H1 (cell line): ENCODE results near the gene GRIN2C. TPM values are rescaled to one million over a fixed set of nuclear protein-coding genes. Genes with fewer than 3 reads are reported as not detected.

Source experiments
- CTCF ChIA-PET: fragments of 300-600 bp; sonication (Branson Sonifier 250); formaldehyde crosslinking; loops from one replicate; lab custom pipeline; 2021; ENCODE audit not compliant: partially characterized antibody; lab: Charles Lee
- POLR2A ChIA-PET: fragments of 300-600 bp; sonication (Branson Sonifier 250); formaldehyde crosslinking; loops from one replicate; lab custom pipeline; 2021; ENCODE audit warnings: inconsistent platforms; ENCODE audit not compliant: partially characterized antibody; lab: Charles Lee
- DNase-seq, 2 experiments: peaks; one replicate each; pipeline versions ENCODE4 v3.0.0 to v3.0.0-alpha.2; 2010 to 2022; ENCODE audit warnings: low spot score in 2 of 2, low read depth in 1 of 2, mixed read lengths in 1 of 2
- FAIRE-seq: peaks from 2 replicates; lab custom pipeline; 2011; peaks lifted over from hg19 to GRCh38; lab: Jason Lieb, UNC
- H2AFZ ChIP-seq: 2 replicates; pipeline ENCODE4 v1.8.1; 2012; ENCODE audit warnings: low read length, inconsistent platforms
- H2AK5ac ChIP-seq: 2 replicates; pipeline ENCODE4 v1.6.1; 2013; ENCODE audit warnings: low read depth, low read length
- H2BK120ac ChIP-seq: replicated peaks from 2 replicates; pipeline ENCODE3; 2013; ENCODE audit warnings: low read depth, low read length, inconsistent platforms
- H2BK12ac ChIP-seq: 2 replicates; pipeline ENCODE4 v1.6.1; 2013; ENCODE audit warnings: low read depth, low read length
- H2BK15ac ChIP-seq: 2 replicates; pipeline ENCODE4 v1.6.1; 2013; ENCODE audit warnings: low read length
- H2BK20ac ChIP-seq: 2 replicates; pipeline ENCODE4 v1.6.1; 2013; ENCODE audit warnings: low read length
- H2BK5ac ChIP-seq: 2 replicates; pipeline ENCODE4 v1.6.1; 2013; ENCODE audit warnings: low read depth, low read length
- H3K14ac ChIP-seq: 2 replicates; pipeline ENCODE4 v1.6.1; 2013; ENCODE audit warnings: inconsistent platforms; ENCODE audit not compliant: insufficient read length
- H3K18ac ChIP-seq: 2 replicates; pipeline ENCODE4 v1.6.1; 2013; ENCODE audit warnings: low read length; ENCODE audit errors: extremely low read depth
- H3K23ac ChIP-seq: 2 replicates; pipeline ENCODE4 v1.6.1; 2013; ENCODE audit warnings: inconsistent platforms; ENCODE audit not compliant: insufficient read length
- H3K23me2 ChIP-seq: 2 replicates; pipeline ENCODE4 v1.6.1; 2013; ENCODE audit warnings: low read depth, low read length
- H3K27ac ChIP-seq: 2 replicates; pipeline ENCODE4 v1.6.1; 2011; ENCODE audit warnings: low read depth, low read length, inconsistent platforms
- H3K27me3 ChIP-seq, 4 experiments: replicated peaks in 1 of 4; 1 replicate in 1 of 4; 2 replicates in 3 of 4; pipeline versions ENCODE4 v1.6.1 to v1.8.1; 2011 to 2013; ENCODE audit warnings: low read length in 3 of 4, mild to moderate bottlenecking in 3 of 4, inconsistent platforms in 2 of 4, mixed read lengths in 2 of 4, moderate library complexity in 1 of 4; ENCODE audit not compliant: control insufficient read depth in 3 of 4, insufficient read depth in 3 of 4; ENCODE audit errors: extremely low read depth in 1 of 4
- H3K36me3 ChIP-seq, 4 experiments: 2 replicates each; pipeline versions ENCODE4 v1.6.1 to v1.8.1; 2011 to 2013; ENCODE audit warnings: mild to moderate bottlenecking in 4 of 4, low read length in 3 of 4, moderate library complexity in 2 of 4, control low read depth in 1 of 4, inconsistent platforms in 1 of 4; ENCODE audit not compliant: insufficient read depth in 4 of 4, control insufficient read depth in 2 of 4
- H3K4ac ChIP-seq: replicated peaks from 2 replicates; pipeline ENCODE3; 2013; ENCODE audit warnings: low read length, low read depth, mixed read lengths, inconsistent platforms; ENCODE audit not compliant: insufficient read length
- H3K4me1 ChIP-seq, 4 experiments: replicated peaks in 1 of 4; 1 replicate in 1 of 4; 2 replicates in 3 of 4; pipeline versions ENCODE4 v1.6.1 to v1.8.1; 2011 to 2013; ENCODE audit warnings: low read length in 3 of 4, inconsistent platforms in 2 of 4, mixed read lengths in 1 of 4; ENCODE audit not compliant: insufficient read depth in 4 of 4, control insufficient read depth in 3 of 4
- H3K4me2 ChIP-seq, 2 experiments: 2 replicates each; pipeline versions ENCODE4 v1.6.1 to v1.8.1; 2011 to 2013; ENCODE audit warnings: low read depth in 2 of 2, low read length in 2 of 2, control low read depth in 1 of 2, inconsistent platforms in 1 of 2, mild to moderate bottlenecking in 1 of 2; ENCODE audit not compliant: insufficient read depth in 1 of 2
- H3K4me3 ChIP-seq, 4 experiments: fragments of 200-600, 300-600 bp in 1 of 4; sonication (generic), shearing (Covaris generic), sonication (Bioruptor Twin) in 1 of 4; 2 replicates each; pipeline versions ENCODE4 v1.5.1 to v1.8.1; 2011 to 2016; ENCODE audit warnings: low read length in 4 of 4, low read depth in 3 of 4, control low read depth in 2 of 4, inconsistent platforms in 2 of 4, mild to moderate bottlenecking in 2 of 4, mixed read lengths in 1 of 4, moderate library complexity in 1 of 4; ENCODE audit not compliant: insufficient read depth in 2 of 4; ENCODE audit errors: extremely low read depth in 1 of 4
- H3K56ac ChIP-seq: replicated peaks from 2 replicates; pipeline ENCODE3; 2013; ENCODE audit warnings: low read depth, mild to moderate bottlenecking, mixed read lengths, low read length, inconsistent platforms; ENCODE audit not compliant: insufficient read length
- H3K79me1 ChIP-seq: 2 replicates; pipeline ENCODE4 v1.6.1; 2013; ENCODE audit warnings: low read depth, low read length, control low read depth
- H3K79me2 ChIP-seq, 2 experiments: 2 replicates each; pipeline versions ENCODE4 v1.6.1 to v1.8.1; 2012 to 2013; ENCODE audit warnings: low read length in 2 of 2, mild to moderate bottlenecking in 2 of 2, inconsistent platforms in 1 of 2; ENCODE audit not compliant: insufficient read depth in 2 of 2, control insufficient read depth in 1 of 2
- H3K9ac ChIP-seq, 4 experiments: replicated peaks in 1 of 4; 1 replicate in 1 of 4; 2 replicates in 3 of 4; pipeline versions ENCODE4 v1.6.1 to v1.8.1; 2011 to 2013; ENCODE audit warnings: low read depth in 3 of 4, low read length in 3 of 4, control low read depth in 2 of 4, mild to moderate bottlenecking in 2 of 4, moderate library complexity in 2 of 4, inconsistent platforms in 1 of 4; ENCODE audit errors: extremely low read depth in 1 of 4
- H3K9me3 ChIP-seq, 2 experiments: 2 replicates each; pipeline versions ENCODE4 v1.6.1 to v1.8.1; 2012 to 2013; ENCODE audit warnings: mild to moderate bottlenecking in 2 of 2, moderate library complexity in 2 of 2, control low read depth in 1 of 2, inconsistent platforms in 1 of 2, low read depth in 1 of 2, low read length in 1 of 2, mixed read lengths in 1 of 2; ENCODE audit not compliant: insufficient read depth in 2 of 2
- H4K20me1 ChIP-seq, 2 experiments: replicated peaks in 1 of 2; 2 replicates each; pipeline versions ENCODE3 to v1.8.1; 2011 to 2013; ENCODE audit warnings: inconsistent platforms in 2 of 2, low read length in 2 of 2, mild to moderate bottlenecking in 1 of 2; ENCODE audit not compliant: insufficient read depth in 2 of 2, control insufficient read depth in 1 of 2
- H4K5ac ChIP-seq: 2 replicates; pipeline ENCODE4 v1.6.1; 2013; ENCODE audit warnings: low read length, low read depth, mixed read lengths, inconsistent platforms; ENCODE audit not compliant: insufficient read length
- H4K8ac ChIP-seq: 2 replicates; pipeline ENCODE4 v1.8.0; 2013; ENCODE audit warnings: mild to moderate bottlenecking, moderate library complexity, low read length, inconsistent platforms; ENCODE audit not compliant: insufficient read depth; ENCODE audit errors: extremely low read depth
- H4K91ac ChIP-seq: replicated peaks from 2 replicates; pipeline ENCODE3; 2013; ENCODE audit warnings: low read length, mixed read lengths, inconsistent platforms; ENCODE audit not compliant: insufficient read length
- ATF3 ChIP-seq: IDR thresholded peaks from 2 replicates; pipeline ENCODE4 v1.6.1; 2011; ENCODE audit warnings: low read depth, mild to moderate bottlenecking, low read length; ENCODE audit not compliant: insufficient read depth
- BACH1 ChIP-seq: IDR thresholded peaks from 2 replicates; pipeline ENCODE4 v1.6.1; 2012; ENCODE audit warnings: low read length, improper control_type of control experiment
- BCL11A ChIP-seq, 2 experiments: IDR thresholded peaks; one replicate each; pipeline ENCODE4 v1.6.1; 2011; ENCODE audit warnings: low read depth in 2 of 2, low read length in 2 of 2, mild to moderate bottlenecking in 2 of 2
- CHD1 ChIP-seq: IDR thresholded peaks from 2 replicates; pipeline ENCODE4 v1.6.1; 2012; ENCODE audit warnings: low read depth, low read length, improper control_type of control experiment
- KDM1A ChIP-seq: fragments of 200-600, 300-600 bp; sonication (generic); IDR thresholded peaks from 2 replicates; pipeline ENCODE4 v1.7.1; 2016; ENCODE audit warnings: mild to moderate bottlenecking, low read length, borderline replicate concordance
- RFX5 ChIP-seq: IDR thresholded peaks from 2 replicates; pipeline ENCODE4 v1.6.1; 2011; ENCODE audit warnings: low read depth, low read length, improper control_type of control experiment, borderline replicate concordance
- SP4 ChIP-seq: IDR thresholded peaks from 2 replicates; pipeline ENCODE4 v1.6.1; 2012; ENCODE audit warnings: low read length, inconsistent platforms
- TAF1 ChIP-seq: IDR thresholded peaks from 2 replicates; pipeline ENCODE4 v1.6.1; 2011; ENCODE audit warnings: mild to moderate bottlenecking, low read depth, low read length
- YY1 ChIP-seq: IDR thresholded peaks from 2 replicates; pipeline ENCODE4 v1.6.1; 2011; ENCODE audit warnings: low read depth, mild to moderate bottlenecking, low read length
- ZNF274 ChIP-seq: IDR thresholded peaks from 2 replicates; pipeline ENCODE4 v1.7.0; 2012; ENCODE audit warnings: low read length, borderline replicate concordance; ENCODE audit errors: extremely low read depth
- WGBS, 2 experiments: shearing (Covaris generic) in 1 of 2; methylation state at CpG; one replicate each; pipeline versions ENCODE4 v1.1.6 to v1.1.7; 2013 to 2015; ENCODE audit warnings: low lambda C conversion rate in 2 of 2, mixed read lengths in 2 of 2, inconsistent platforms in 1 of 2, low coverage in 1 of 2, missing lambda C conversion rate in 1 of 2; ENCODE audit not compliant: insufficient replicate concordance in 2 of 2, insufficient coverage in 1 of 2, insufficient read length in 1 of 2; ENCODE audit errors: extremely low coverage in 1 of 2, missing lambda C conversion rate in 1 of 2; 5-methylcytosine and 5-hydroxymethylcytosine counted together
- polyA plus RNA-seq, 7 experiments: library from polyadenylated mRNA; depleted of rRNA in 3 of 7; stranded (reverse) in 5 of 7; unstranded in 2 of 7; fragments of >200 nt in 5 of 7; fragments of 200-250 nt in 2 of 7; gene quantifications; 1 replicate in 5 of 7; 2 replicates in 1 of 7; 4 replicates in 1 of 7; pipeline versions ENCODE4 v1.2.1 to v1.2.3, GENCODE V29; 2011 to 2013; ENCODE audit warnings: missing spikeins in 2 of 7, mixed read lengths in 2 of 7
- total RNA-seq: library from RNA; stranded (reverse); fragmentation: NEBNext Ultra II Directional; extraction: Animal tissue kit (Norgen Biotek cat#: 25700); gene quantifications from 2 replicates; pipeline ENCODE4 v1.2.1, GENCODE V29; 2021

GRIN2C gene
- total and polyA plus RNA-seq, 2 of the 8 experiments (the other 6 are each of a cell fraction or from before 2014, with no cell fraction given) = 0.06 to 0.07 TPM

- Histone ChIP-seq H2BK20ac (no peak overlapping the region), H3K9ac (no peak overlapping the region), H3K27ac (no peak overlapping the region), H4K91ac (no peak overlapping the region), H3K56ac (no peak overlapping the region), H3K4me1 (peaks cover 0 to 9% (median 4%) of the 10 kb centered on the region in 4 experiments; a peak in 5 of 7 replicates), H2BK5ac (no peak overlapping the region), H3K36me3 (no peaks in the 10 kb centered on the region), H3K79me1 (no peaks in the 10 kb centered on the region), H3K9me3 (no peaks in the 10 kb centered on the region), H2BK120ac (no peak overlapping the region), H2BK15ac (no peak overlapping the region; the same call in 1 of the 2 replicates), H4K8ac (no peak overlapping the region), H3K4ac (no peak overlapping the region), H3K23me2 (peaks cover 3% of the 10 kb centered on the region; the same call in 1 of the 2 replicates), H3K18ac (no peak overlapping the region), H3K4me3 (no peak overlapping the region), H2AFZ (no peak overlapping the region), H2BK12ac (no peak overlapping the region), H2AK5ac (no peak overlapping the region), H3K14ac (no peak overlapping the region), H3K23ac (no peak overlapping the region), H4K5ac (no peak overlapping the region), H4K20me1 (peaks cover 13 to 14% of the 10 kb centered on the region in 2 experiments), H3K79me2 (no peaks in the 10 kb centered on the region), H3K27me3 (peaks cover 23 to 82% (median 64%) of the 10 kb centered on the region in 4 experiments), H3K4me2 (no peak overlapping the region)
- FAIRE-seq (no peak), DNase-seq (no peak)
- TF ChIP-seq TAF1 (no peak), KDM1A (no peak), BACH1 (no peak), ATF3 (no peak), RFX5 (no peak), YY1 (no peak), SP4 (no peak), BCL11A (IDR thresholded peaks at IDR 0.05; ENCODE audit: low read depth in 2 of 2, low read length in 2 of 2) (no peak), ZNF274 (no peak), CHD1 (no peak)
- 85% methylated on average over 16 of the region's 16 CpGs; no CpG with 5 or more reads in 1 of the 2 experiments for WGBS, 2 experiments
- CTCF ChIA-PET = interaction anchor here (0.9 to 99.6 kb wide), 4 partner anchors 3 to 110 kb away, joined by 3 to 2981 read pairs (median 1492); partner anchors contain the start of genes FDXR, GRIN2C, NAT9 and RAB37
- POLR2A ChIA-PET = interaction anchor here (0.8 kb wide), 1 partner anchor 22 kb away, joined by 3 read pairs; no protein-coding TSS in a partner anchor
Measured at GRCh38 chr17:74846621-74847020, 13.1 kb downstream of the GRIN2C start.
